ENCODE measurements around the gene DPF3.

DPF3 gene

DNA sequence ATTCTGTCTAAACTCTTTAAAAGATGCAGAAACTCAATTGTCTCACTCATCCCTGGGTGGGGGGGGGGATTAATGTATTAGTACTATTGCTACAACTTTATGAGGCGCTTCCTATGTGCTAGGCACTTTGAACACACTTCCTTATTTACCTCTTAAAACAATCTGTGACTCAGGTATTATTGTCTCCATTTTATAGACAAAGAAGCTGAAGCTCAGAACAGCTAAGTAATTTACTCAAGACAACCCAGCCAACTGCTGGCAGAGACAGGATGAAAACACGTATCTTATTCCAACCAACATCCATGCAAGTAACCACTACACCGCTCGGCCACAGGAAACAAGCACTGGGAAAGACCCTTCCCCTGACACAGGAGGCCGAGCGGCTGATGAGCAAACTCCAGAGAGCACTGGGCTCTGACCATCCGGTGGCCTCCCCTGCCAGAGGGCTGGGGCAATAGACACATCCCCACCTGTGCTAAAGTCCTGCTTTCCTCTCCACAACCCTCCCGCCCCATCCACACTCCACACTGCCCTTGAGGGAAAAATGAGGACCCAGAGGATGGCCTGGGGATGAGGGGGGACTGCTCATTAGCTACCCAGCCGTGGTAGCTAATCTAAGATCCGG is 244.2 kb downstream of the DPF3 start:
- POLR2A ChIA-PET, result interaction anchor here (0.6 kb wide), 1 partner anchor 66 kb away, joined by 3 read pairs; no protein-coding TSS in a partner anchor
- CTCF ChIA-PET, result interaction anchor here (0.8 to 1.7 kb wide), 4 partner anchors 10 to 135 kb away, joined by 3 to 5 read pairs (median 4); no protein-coding TSS in a partner anchor
- TF ChIP-seq, protein P1, sequence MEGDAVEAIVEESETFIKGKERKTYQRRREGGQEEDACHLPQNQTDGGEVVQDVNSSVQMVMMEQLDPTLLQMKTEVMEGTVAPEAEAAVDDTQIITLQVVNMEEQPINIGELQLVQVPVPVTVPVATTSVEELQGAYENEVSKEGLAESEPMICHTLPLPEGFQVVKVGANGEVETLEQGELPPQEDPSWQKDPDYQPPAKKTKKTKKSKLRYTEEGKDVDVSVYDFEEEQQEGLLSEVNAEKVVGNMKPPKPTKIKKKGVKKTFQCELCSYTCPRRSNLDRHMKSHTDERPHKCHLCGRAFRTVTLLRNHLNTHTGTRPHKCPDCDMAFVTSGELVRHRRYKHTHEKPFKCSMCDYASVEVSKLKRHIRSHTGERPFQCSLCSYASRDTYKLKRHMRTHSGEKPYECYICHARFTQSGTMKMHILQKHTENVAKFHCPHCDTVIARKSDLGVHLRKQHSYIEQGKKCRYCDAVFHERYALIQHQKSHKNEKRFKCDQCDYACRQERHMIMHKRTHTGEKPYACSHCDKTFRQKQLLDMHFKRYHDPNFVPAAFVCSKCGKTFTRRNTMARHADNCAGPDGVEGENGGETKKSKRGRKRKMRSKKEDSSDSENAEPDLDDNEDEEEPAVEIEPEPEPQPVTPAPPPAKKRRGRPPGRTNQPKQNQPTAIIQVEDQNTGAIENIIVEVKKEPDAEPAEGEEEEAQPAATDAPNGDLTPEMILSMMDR (IDR thresholded peaks at IDR 0.05; ENCODE audit: control extremely low read depth, extremely low read depth, low read depth, missing control alignments), result no peak
- no peak for DNase-seq (ENCODE audit: extremely low spot score)

DNA sequence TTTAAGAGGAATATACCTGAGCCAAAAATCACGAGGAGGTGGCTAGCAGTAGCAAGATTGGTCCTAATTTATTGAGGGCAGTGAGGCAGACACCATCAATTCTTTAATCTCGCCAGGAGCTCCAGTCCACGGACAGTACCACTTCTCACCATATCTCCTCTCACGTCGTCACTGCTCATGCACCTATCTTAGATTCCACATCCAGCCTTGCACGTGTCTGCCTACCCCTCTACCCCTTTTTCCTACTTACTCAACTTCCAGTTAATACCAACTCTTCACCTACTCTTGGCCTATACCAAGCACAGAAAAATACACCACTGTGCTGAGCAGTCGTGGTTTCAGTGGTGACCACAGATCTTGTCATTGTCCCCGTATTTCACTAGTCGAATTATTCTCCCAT is 246.1 kb downstream of the DPF3 start:
- CTCF ChIA-PET, result no interaction called here
- DNase-seq (ENCODE audit: extremely low spot score), result no peak
- TF ChIP-seq, protein P1 (IDR thresholded peaks at IDR 0.05; ENCODE audit: control extremely low read depth, extremely low read depth, low read depth, missing control alignments), result no peak
- POLR2A ChIA-PET, result no interaction called here

DNA sequence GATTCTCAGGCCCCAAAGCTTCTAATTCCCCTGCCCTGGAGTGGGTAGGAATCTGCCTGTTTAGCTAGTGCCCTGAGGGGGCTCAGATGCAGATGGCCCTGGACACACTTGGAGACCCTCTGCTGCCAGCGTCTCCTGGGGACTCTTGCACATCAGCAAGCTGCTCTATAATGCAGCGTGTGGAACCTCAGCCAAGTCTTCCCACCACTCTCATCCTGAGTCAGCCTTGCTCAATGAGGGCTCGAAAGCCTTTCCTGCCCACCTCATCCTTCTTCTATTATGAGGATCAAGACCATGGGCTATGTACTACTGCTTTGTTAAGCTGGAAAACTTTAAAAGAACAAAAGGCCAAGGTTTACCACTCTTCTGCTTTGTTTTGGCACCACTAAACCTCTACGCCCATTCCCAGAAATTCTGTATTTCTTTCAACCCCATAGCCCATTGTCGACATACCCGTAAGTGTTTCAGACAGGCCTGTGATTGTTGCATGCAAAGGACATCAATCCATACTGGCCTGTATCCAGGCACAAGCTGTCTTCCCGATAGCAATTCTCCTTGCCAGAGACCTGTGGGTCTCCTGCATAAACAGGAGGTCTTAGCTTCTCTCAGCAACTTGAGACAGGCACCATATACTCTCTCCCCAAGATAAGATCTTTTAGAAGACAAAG is 246.9 kb downstream of the DPF3 start:
- CTCF ChIA-PET, result no interaction called here
- POLR2A ChIA-PET, result no interaction called here
- TF ChIP-seq, protein P1 (IDR thresholded peaks at IDR 0.05; ENCODE audit: control extremely low read depth, extremely low read depth, low read depth, missing control alignments), result no peak

DNA sequence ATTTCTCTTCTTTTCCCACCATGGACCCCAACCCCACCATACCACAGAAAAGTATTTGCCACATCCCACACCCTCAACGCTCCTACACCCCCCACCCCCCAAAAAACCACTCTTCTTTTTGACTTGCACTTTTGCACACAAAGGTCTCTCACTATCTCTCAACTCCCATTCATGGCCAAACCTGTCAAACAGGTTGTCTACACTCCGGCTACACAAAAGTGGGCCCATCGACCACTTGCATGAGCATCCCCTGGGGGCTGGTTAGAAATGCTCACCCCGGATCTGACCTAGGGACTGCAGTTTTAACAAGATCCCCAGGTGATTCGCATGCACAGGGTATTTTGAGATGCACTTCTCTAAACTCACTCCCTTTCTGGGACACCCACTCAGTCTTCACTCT is 248.2 kb downstream of the DPF3 start:
- POLR2A ChIA-PET, result no interaction called here
- no peak for DNase-seq (ENCODE audit: extremely low spot score)
- CTCF ChIA-PET, result no interaction called here
- TF ChIP-seq, protein P1 (IDR thresholded peaks at IDR 0.05; ENCODE audit: control extremely low read depth, extremely low read depth, low read depth, missing control alignments), result no peak

More for the DNA sequence above, 246.9 kb downstream of the DPF3 start:
- no peak for DNase-seq (ENCODE audit: extremely low spot score)

DNA sequence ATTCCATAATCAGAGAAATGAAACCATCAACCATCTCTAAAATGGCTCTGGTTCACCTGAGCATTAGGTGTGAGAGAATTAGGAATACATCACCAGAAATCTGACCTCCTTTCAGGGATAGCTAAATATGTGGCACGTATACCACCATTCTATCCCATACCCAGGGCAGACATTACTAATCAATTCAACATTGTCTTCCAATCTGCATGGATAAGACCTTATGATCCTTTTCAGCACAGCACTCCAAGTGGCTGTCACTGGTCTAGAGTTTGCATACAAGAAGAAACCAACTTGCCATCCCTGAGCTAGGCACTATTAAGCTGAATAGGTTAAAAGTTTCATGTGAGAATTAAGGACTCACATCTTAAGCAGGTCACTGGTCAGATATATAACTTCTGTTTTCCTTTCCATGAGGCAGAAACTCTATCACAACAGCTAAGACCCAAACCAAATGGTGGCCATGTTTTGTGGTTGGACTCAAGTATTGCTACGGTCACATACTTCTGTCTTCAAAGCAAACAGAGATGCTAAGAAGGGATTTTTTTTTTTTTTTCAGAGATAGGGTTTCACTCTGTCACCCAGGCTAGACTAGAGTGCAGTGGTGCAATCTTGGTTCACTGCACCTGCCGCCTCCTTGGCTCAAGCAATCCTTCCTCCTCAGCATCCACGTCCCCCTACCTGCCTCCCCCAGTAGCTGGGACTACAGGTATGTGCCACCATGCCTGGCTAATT is 249.0 kb downstream of the DPF3 start:
- POLR2A ChIA-PET, result no interaction called here
- DNase-seq (ENCODE audit: extremely low spot score), result no peak
- CTCF ChIA-PET, result no interaction called here
- TF ChIP-seq, protein P1 (IDR thresholded peaks at IDR 0.05; ENCODE audit: control extremely low read depth, extremely low read depth, low read depth, missing control alignments), result no peak

DNA sequence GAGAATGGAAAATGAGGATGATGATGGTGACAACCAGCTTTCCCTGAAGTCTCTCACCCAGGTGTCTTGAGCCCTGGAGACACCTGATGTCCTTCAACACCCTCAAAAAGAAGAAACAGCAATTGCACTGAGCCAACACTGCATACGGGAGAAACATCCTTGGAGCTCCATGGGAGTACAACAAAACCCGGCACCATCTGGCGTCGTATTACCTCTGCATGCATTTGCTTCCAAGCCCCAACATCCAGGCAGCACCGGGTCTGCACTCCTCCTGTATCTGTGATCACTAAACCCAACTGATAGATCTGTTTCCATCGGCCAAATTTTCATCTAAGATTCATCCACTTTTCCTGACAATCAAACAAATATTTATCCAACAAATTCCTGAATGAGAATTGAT is 249.9 kb downstream of the DPF3 start:
- TF ChIP-seq, protein P1 (IDR thresholded peaks at IDR 0.05; ENCODE audit: control extremely low read depth, extremely low read depth, low read depth, missing control alignments), result no peak
- ChIA-PET POLR2A (no interaction called here), CTCF (interaction anchor here (1.9 kb wide), 1 partner anchor 11 kb away, joined by 6 read pairs; no protein-coding TSS in a partner anchor)
- no peak for DNase-seq (ENCODE audit: extremely low spot score)

Measured in GM10248 (cell line).